Measurements from ENCODE around the gene TRPM5. TPM values are rescaled to one million over a fixed set of nuclear protein-coding genes. Genes with fewer than 3 reads are reported as not detected.

TRPM5 gene
- total RNA-seq, 1 experiment from 2014 or later, result 0.07 TPM

GRCh38 chr11:2458321-2458720, 14.0 kb upstream of the TRPM5 start (continued):
- TF ChIP-seq E2F1 (CRISPR knock-in tag; IDR thresholded peaks at IDR 0.05), result no peak
- no peak for TF ChIP-seq PRDM15 (CRISPR knock-in tag; IDR thresholded peaks at IDR 0.05)
- TF ChIP-seq ZNF396 (CRISPR knock-in tag; IDR thresholded peaks at IDR 0.05; ENCODE audit: borderline replicate concordance), result no peak
- no peak for TF ChIP-seq FOXP4 (CRISPR knock-in tag; IDR thresholded peaks at IDR 0.05)

- H3K4me3 Mint-ChIP-seq, result no peak overlapping the region
- H3K9me3 Mint-ChIP-seq, result no peaks in the 10 kb centered on the region
- no peaks in the 10 kb centered on the region for H3K4me1 Mint-ChIP-seq
- ChIA-PET CTCF (interaction anchor here (0.6 kb wide), 1 partner anchor 53 kb away, joined by 3 read pairs; the partner anchor contains the start of gene TSSC4), POLR2A (no interaction called here)
- H3K36me3 Mint-ChIP-seq, result no peaks in the 10 kb centered on the region
- H3K27me3 Mint-ChIP-seq (ENCODE audit: low read depth), result peaks cover 96% of the 10 kb centered on the region
- no peak overlapping the region for H3K27ac Mint-ChIP-seq
- TF ChIP-seq ZBTB43 (CRISPR knock-in tag; IDR thresholded peaks at IDR 0.05), result no peak
- no peak for TF ChIP-seq FOXK1 (CRISPR knock-in tag; IDR thresholded peaks at IDR 0.05)
- no peak for TF ChIP-seq ZNF232 (CRISPR knock-in tag; IDR thresholded peaks at IDR 0.05)
- no peak for TF ChIP-seq KAT7 (CRISPR knock-in tag; IDR thresholded peaks at IDR 0.05; ENCODE audit: borderline replicate concordance)
- TF ChIP-seq MLX (CRISPR knock-in tag; IDR thresholded peaks at IDR 0.05), result no peak
- no peak for TF ChIP-seq ELF4 (CRISPR knock-in tag; IDR thresholded peaks at IDR 0.05; ENCODE audit: low read depth)
- no peak for TF ChIP-seq E2F5 (CRISPR knock-in tag; IDR thresholded peaks at IDR 0.05)
- no peak for TF ChIP-seq SMAD4 (CRISPR knock-in tag; IDR thresholded peaks at IDR 0.05)
- no peak for TF ChIP-seq RORB (CRISPR knock-in tag; IDR thresholded peaks at IDR 0.05)
- TF ChIP-seq JUN (CRISPR knock-in tag; IDR thresholded peaks at IDR 0.05), result no peak
- TF ChIP-seq HMGXB4 (CRISPR knock-in tag; IDR thresholded peaks at IDR 0.05), result no peak
- TF ChIP-seq NR3C1 (CRISPR knock-in tag; conservative IDR thresholded peaks at IDR 0.05; ENCODE audit: low read depth), result no peak
- TF ChIP-seq MAX (CRISPR knock-in tag; IDR thresholded peaks at IDR 0.05), result no peak
- no peak for TF ChIP-seq ZNF671 (CRISPR knock-in tag; IDR thresholded peaks at IDR 0.05)
- ATAC-seq (no peak), DNase-seq (ENCODE audit: low spot score) (no peak)
These were observed 9.1 kb upstream of the TRPM5 start for GRCh38 chr11:2453436-2453835.

Measured in WTC11 (cell line).